Loucy (cell line): ENCODE measurements around the gene RGMA.

Source experiments
- EZH2phosphoT487 ChIP-seq: fragments of 200-600 bp; IDR thresholded peaks from 2 replicates; pipeline ENCODE4 v1.6.1; 2018; ENCODE audit warnings: antibody characterized with exemption, mild to moderate bottlenecking, moderate library complexity, borderline replicate concordance
- TF ChIP-seq, protein P1 (sequence below): fragments of 200-600 bp; sonication (generic); conservative IDR thresholded peaks from 2 replicates; pipeline ENCODE4 v1.5.1; 2014; ENCODE audit warnings: mild to moderate bottlenecking, antibody characterized with exemption, low read length

DNA sequence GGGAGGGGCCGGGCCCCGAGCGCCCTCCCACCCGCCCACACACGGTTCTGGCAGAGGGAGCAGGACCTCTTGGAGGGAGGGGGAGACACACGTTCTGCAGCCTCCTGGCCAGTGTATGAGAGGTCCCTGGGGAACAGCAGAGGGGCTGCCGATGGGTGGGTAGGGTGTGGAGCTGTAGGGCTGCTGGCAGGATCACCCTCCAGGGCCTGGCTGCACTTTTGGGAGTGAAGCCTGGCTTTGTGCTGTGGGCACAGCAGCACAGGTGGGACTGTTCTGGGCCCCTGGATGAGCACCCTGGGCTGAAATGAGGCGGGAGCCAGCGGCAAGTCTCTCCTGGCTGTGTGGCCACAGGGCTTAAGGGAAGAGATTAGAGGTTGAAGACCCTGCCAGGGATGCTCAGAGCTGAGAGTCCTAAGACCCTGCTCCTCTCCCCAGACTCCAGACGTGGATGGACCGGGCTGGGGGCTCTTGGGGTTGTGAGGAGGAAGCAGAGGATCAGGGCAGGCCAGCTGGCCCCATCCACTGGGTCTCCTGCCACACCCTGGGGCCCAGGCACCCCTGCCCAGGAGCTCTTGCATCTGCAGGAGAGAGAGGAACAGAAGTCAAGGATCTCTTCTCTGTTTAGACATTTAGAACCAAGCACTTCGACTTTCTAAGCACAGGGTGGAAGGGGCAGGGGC lies 45.2 kb downstream of the RGMA start:
- TF ChIP-seq, protein P1, sequence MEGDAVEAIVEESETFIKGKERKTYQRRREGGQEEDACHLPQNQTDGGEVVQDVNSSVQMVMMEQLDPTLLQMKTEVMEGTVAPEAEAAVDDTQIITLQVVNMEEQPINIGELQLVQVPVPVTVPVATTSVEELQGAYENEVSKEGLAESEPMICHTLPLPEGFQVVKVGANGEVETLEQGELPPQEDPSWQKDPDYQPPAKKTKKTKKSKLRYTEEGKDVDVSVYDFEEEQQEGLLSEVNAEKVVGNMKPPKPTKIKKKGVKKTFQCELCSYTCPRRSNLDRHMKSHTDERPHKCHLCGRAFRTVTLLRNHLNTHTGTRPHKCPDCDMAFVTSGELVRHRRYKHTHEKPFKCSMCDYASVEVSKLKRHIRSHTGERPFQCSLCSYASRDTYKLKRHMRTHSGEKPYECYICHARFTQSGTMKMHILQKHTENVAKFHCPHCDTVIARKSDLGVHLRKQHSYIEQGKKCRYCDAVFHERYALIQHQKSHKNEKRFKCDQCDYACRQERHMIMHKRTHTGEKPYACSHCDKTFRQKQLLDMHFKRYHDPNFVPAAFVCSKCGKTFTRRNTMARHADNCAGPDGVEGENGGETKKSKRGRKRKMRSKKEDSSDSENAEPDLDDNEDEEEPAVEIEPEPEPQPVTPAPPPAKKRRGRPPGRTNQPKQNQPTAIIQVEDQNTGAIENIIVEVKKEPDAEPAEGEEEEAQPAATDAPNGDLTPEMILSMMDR, result no peak
- no peak for TF ChIP-seq EZH2phosphoT487
